ENCODE data around the gene VWA2.

DNA sequence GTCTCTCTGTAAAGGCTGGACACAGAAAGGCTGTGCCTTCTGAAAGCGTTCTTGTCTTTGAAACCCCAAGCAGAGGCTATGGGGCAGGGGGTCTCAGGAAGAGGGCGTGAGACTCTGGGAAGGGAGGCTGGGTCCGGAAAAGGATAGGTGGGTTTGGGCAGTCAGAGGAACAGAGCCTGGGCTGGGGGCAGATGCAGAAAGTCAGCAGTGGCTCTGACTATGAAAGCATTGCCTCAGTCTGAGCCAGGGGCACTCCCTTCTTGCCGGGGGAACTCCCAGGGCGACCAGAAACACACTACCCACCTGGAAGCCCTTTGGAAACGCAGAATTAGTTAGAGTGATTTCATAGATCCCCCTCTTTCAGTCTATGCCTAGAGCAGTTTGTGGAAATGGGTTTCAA is 72.0 kb downstream of the VWA2 start:
- TF ChIP-seq, protein P1, sequence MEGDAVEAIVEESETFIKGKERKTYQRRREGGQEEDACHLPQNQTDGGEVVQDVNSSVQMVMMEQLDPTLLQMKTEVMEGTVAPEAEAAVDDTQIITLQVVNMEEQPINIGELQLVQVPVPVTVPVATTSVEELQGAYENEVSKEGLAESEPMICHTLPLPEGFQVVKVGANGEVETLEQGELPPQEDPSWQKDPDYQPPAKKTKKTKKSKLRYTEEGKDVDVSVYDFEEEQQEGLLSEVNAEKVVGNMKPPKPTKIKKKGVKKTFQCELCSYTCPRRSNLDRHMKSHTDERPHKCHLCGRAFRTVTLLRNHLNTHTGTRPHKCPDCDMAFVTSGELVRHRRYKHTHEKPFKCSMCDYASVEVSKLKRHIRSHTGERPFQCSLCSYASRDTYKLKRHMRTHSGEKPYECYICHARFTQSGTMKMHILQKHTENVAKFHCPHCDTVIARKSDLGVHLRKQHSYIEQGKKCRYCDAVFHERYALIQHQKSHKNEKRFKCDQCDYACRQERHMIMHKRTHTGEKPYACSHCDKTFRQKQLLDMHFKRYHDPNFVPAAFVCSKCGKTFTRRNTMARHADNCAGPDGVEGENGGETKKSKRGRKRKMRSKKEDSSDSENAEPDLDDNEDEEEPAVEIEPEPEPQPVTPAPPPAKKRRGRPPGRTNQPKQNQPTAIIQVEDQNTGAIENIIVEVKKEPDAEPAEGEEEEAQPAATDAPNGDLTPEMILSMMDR (conservative IDR thresholded peaks at IDR 0.05): no peak
- no peak for TF ChIP-seq ZFX (IDR thresholded peaks at IDR 0.05)

Data from C4-2B (cell line).